IMR-90 (cell line): ENCODE measurements around the gene MAP2K6. TPM values are rescaled to one million over a fixed set of nuclear protein-coding genes. Genes with fewer than 3 reads are reported as not detected.

Experiments used
- ATAC-seq: fragments of 200-7000 bp; cut with Tn5 transposase; 2 replicates; pipeline ENCODE4 v1.9.1; 2020; ENCODE audit warnings: low read depth, mild to moderate bottlenecking, moderate library complexity
- BruUV-seq: library from RNA; stranded (reverse); fragments of 400-500 nt; replicated peaks from 2 replicates; lab custom pipeline; 2021; lab: Mats Ljungman, UMichigan
- CTCF ChIA-PET: fragments of 300-600 bp; formaldehyde crosslinking; extraction: SDS; loops from one replicate; lab custom pipeline; 2021; ENCODE audit warnings: antibody characterized with exemption; lab: Yijun Ruan, JAX
- POLR2A ChIA-PET: fragments of 300-600 bp; sonication (Branson Sonifier 250); formaldehyde crosslinking; loops from one replicate; lab custom pipeline; 2022; ENCODE audit warnings: antibody characterized with exemption; ENCODE audit not compliant: unreplicated experiment; lab: Charles Lee
- DNase-seq: peaks from one replicate; pipeline ENCODE4 v3.0.0; 2013
- H2AFZ ChIP-seq: replicated peaks from 2 replicates; pipeline ENCODE3; 2013; ENCODE audit warnings: low read length, mild to moderate bottlenecking; ENCODE audit not compliant: poor library complexity
- H2AK5ac ChIP-seq: 2 replicates; pipeline ENCODE4 v1.6.1; 2013; ENCODE audit warnings: low read depth, low read length, inconsistent platforms
- H2AK9ac ChIP-seq: replicated peaks from 2 replicates; pipeline ENCODE3; 2013; ENCODE audit warnings: mild to moderate bottlenecking, low read depth, low read length, moderate library complexity; ENCODE audit not compliant: poor library complexity
- H2BK120ac ChIP-seq: 2 replicates; pipeline ENCODE4 v1.6.1; 2013; ENCODE audit warnings: low read depth, low read length, inconsistent platforms
- H2BK15ac ChIP-seq: 3 replicates; pipeline ENCODE4 v1.6.1; 2013; ENCODE audit warnings: low read depth, low read length, inconsistent platforms
- H2BK20ac ChIP-seq: 2 replicates; pipeline ENCODE4 v1.6.1; 2013; ENCODE audit warnings: low read depth, mild to moderate bottlenecking, inconsistent platforms, low read length, moderate library complexity
- H2BK5ac ChIP-seq: 2 replicates; pipeline ENCODE4 v1.6.1; 2013; ENCODE audit warnings: mild to moderate bottlenecking, low read depth, low read length, inconsistent platforms; ENCODE audit not compliant: poor library complexity, severe bottlenecking
- H3K14ac ChIP-seq: replicated peaks from 2 replicates; pipeline ENCODE4 v1.6.1; 2013; ENCODE audit warnings: low read depth, low read length, inconsistent platforms
- H3K18ac ChIP-seq: 2 replicates; pipeline ENCODE4 v1.6.1; 2013; ENCODE audit warnings: low read depth, low read length, control low read depth
- H3K23ac ChIP-seq: 2 replicates; pipeline ENCODE4 v1.6.1; 2013; ENCODE audit warnings: low read depth, low read length, inconsistent platforms
- H3K27ac ChIP-seq: 2 replicates; pipeline ENCODE4 v1.5.1; 2013; ENCODE audit warnings: mild to moderate bottlenecking, control low read depth, low read length; ENCODE audit not compliant: insufficient read depth
- H3K27me3 ChIP-seq: 2 replicates; pipeline ENCODE4 v1.6.1; 2013; ENCODE audit warnings: low read length; ENCODE audit not compliant: control insufficient read depth, insufficient read depth
- H3K36me3 ChIP-seq: 2 replicates; pipeline ENCODE4 v1.6.1; 2013; ENCODE audit warnings: low read length, mixed read lengths; ENCODE audit not compliant: control insufficient read depth, insufficient read depth
- H3K4ac ChIP-seq: 2 replicates; pipeline ENCODE4 v1.6.1; 2013; ENCODE audit warnings: low read depth, low read length, inconsistent platforms
- H3K4me1 ChIP-seq: 2 replicates; pipeline ENCODE4 v1.6.1; 2013; ENCODE audit warnings: low read length, mixed read lengths; ENCODE audit not compliant: control insufficient read depth, insufficient read depth
- H3K4me2 ChIP-seq: 2 replicates; pipeline ENCODE4 v1.6.1; 2013; ENCODE audit warnings: low read depth, mild to moderate bottlenecking, control low read depth, low read length, moderate library complexity
- H3K4me3 ChIP-seq: 2 replicates; pipeline ENCODE4 v1.5.1; 2013; ENCODE audit warnings: low read depth, mild to moderate bottlenecking, control low read depth, low read length, moderate library complexity; ENCODE audit not compliant: insufficient read depth
- H3K56ac ChIP-seq: 2 replicates; pipeline ENCODE4 v1.6.1; 2013; ENCODE audit warnings: low read length, inconsistent platforms; ENCODE audit not compliant: insufficient read depth; ENCODE audit errors: extremely low read depth
- H3K79me1 ChIP-seq, 2 experiments: 2 replicates each; pipeline ENCODE4 v1.6.1; 2013; ENCODE audit warnings: low read length in 2 of 2, inconsistent platforms in 1 of 2, low read depth in 1 of 2
- H3K9ac ChIP-seq: 2 replicates; pipeline ENCODE4 v1.6.1; 2013; ENCODE audit warnings: low read depth, low read length, control low read depth
- H3K9me1 ChIP-seq: 2 replicates; pipeline ENCODE4 v1.6.1; 2013; ENCODE audit warnings: low read length, inconsistent platforms; ENCODE audit not compliant: insufficient read depth
- H3K9me3 ChIP-seq: 2 replicates; pipeline ENCODE4 v1.6.1; 2013; ENCODE audit warnings: low read length; ENCODE audit not compliant: control insufficient read depth, insufficient read depth
- H4K20me1 ChIP-seq: 2 replicates; pipeline ENCODE4 v1.6.1; 2013; ENCODE audit warnings: low read length, inconsistent platforms; ENCODE audit not compliant: insufficient read depth
- H4K5ac ChIP-seq: 2 replicates; pipeline ENCODE4 v1.6.1; 2013; ENCODE audit warnings: mild to moderate bottlenecking, low read depth, low read length, control low read depth
- H4K8ac ChIP-seq, 2 experiments: 2 replicates each; pipeline ENCODE4 v1.6.1; 2013; ENCODE audit warnings: low read depth in 2 of 2, low read length in 2 of 2, control low read depth in 1 of 2, inconsistent platforms in 1 of 2
- H4K91ac ChIP-seq: 2 replicates; pipeline ENCODE4 v1.6.1; 2013; ENCODE audit warnings: low read depth, low read length, inconsistent platforms; ENCODE audit not compliant: insufficient read depth
- BHLHE40 ChIP-seq: fragments of 150-350 bp; IDR thresholded peaks from 2 replicates; pipeline ENCODE4 v1.6.1; 2016; ENCODE audit warnings: mild to moderate bottlenecking, low read depth, low read length
- CEBPB ChIP-seq: IDR thresholded peaks from 2 replicates; pipeline ENCODE4 v1.6.1; 2012; ENCODE audit warnings: low read depth, low read length, improper control_type of control experiment
- CTCF ChIP-seq: conservative IDR thresholded peaks from 2 replicates; pipeline ENCODE4 v1.5.1; 2012; ENCODE audit warnings: mild to moderate bottlenecking, low read depth, low read length, improper control_type of control experiment
- ELK1 ChIP-seq: fragments of 150-350 bp; IDR thresholded peaks from 2 replicates; pipeline ENCODE4 v1.6.1; 2016; ENCODE audit warnings: low read depth, mild to moderate bottlenecking, low read length, moderate library complexity, borderline replicate concordance
- MAFK ChIP-seq: IDR thresholded peaks from 2 replicates; pipeline ENCODE4 v1.6.1; 2012; ENCODE audit warnings: low read depth, low read length, improper control_type of control experiment
- MAZ ChIP-seq: IDR thresholded peaks from 2 replicates; pipeline ENCODE4 v1.6.1; 2012; ENCODE audit warnings: low read depth, mild to moderate bottlenecking, low read length, improper control_type of control experiment, moderate library complexity, borderline replicate concordance
- MXI1 ChIP-seq: IDR thresholded peaks from 2 replicates; pipeline ENCODE4 v1.6.1; 2012; ENCODE audit warnings: low read depth, mild to moderate bottlenecking, low read length, moderate library complexity, borderline replicate concordance
- POLR2A ChIP-seq: IDR thresholded peaks from 2 replicates; pipeline ENCODE4 v1.6.1; 2012; ENCODE audit warnings: mild to moderate bottlenecking, low read depth, low read length
- RAD21 ChIP-seq: IDR thresholded peaks from 2 replicates; pipeline ENCODE4 v1.6.1; 2012; ENCODE audit warnings: low read length, improper control_type of control experiment
- RFX5 ChIP-seq: IDR thresholded peaks from 2 replicates; pipeline ENCODE4 v1.8.0; 2012; ENCODE audit warnings: low read depth, mild to moderate bottlenecking, low read length, moderate library complexity
- USF2 ChIP-seq: fragments of 150-350 bp; IDR thresholded peaks from 2 replicates; pipeline ENCODE4 v1.6.1; 2017; ENCODE audit warnings: mild to moderate bottlenecking, antibody characterized with exemption, low read length, low read depth
- WGBS, 2 experiments: methylation state at CpG; one replicate each; pipeline versions ENCODE4 v1.1.5 to v1.1.7; 2013; ENCODE audit warnings: missing lambda C conversion rate in 2 of 2; ENCODE audit not compliant: insufficient read length in 1 of 2; ENCODE audit errors: extremely low coverage in 2 of 2; 5-methylcytosine and 5-hydroxymethylcytosine counted together
- dilution Hi-C: fragments of 300-500 bp; cut with HindIII; formaldehyde crosslinking; loops from one replicate; pipeline ENCODE4 v1.14.3; 2018; ENCODE audit warnings: low sequenced_read_pairs; ENCODE audit not compliant: unreplicated experiment
- in situ Hi-C: fragments of 300-500 bp; cut with MboI; formaldehyde crosslinking; loops from 3 replicates; pipeline ENCODE4 v1.14.3; 2019; ENCODE audit warnings: low sequenced_read_pairs, inconsistent platforms, mixed read lengths
- intact Hi-C: fragments of 100-400 bp; cut with micrococcal nuclease; formaldehyde crosslinking; loops from 2 replicates; pipeline ENCODE4 v1.10.0; 2022
- polyA plus RNA-seq, 3 experiments: library from polyadenylated mRNA; depleted of rRNA; stranded (reverse); fragments of >200 nt; gene quantifications; 2 replicates each; pipeline ENCODE4 v1.2.3, GENCODE V29; 2012; ENCODE audit warnings: low replicate concordance in 1 of 3
- total RNA-seq: library from RNA; depleted of rRNA; stranded (reverse); fragments of >200 nt; gene quantifications from 2 replicates; pipeline ENCODE4 v1.2.3, GENCODE V29; 2012

Gene MAP2K6
- total and polyA plus RNA-seq, 2 of the 4 experiments (the other 2 are of a cell fraction), result 2.4 to 5.7 TPM

GRCh38 chr17:69460963-69461922, 46.7 kb downstream of the MAP2K6 start:
- Histone ChIP-seq H4K91ac (no peak overlapping the region), H4K5ac (no peak overlapping the region), H3K56ac (no peak overlapping the region), H2BK15ac (no peak overlapping the region), H2AK5ac (no peak overlapping the region), H2AFZ (no peak overlapping the region), H3K9me3 (no peaks in the 10 kb centered on the region), H3K4me1 (no peaks in the 10 kb centered on the region), H3K27me3 (peaks cover 2% of the 10 kb centered on the region; the same call in 1 of the 2 replicates), H3K27ac (no peak overlapping the region), H3K4me2 (no peak overlapping the region), H3K79me1 (no peaks in the 10 kb centered on the region), H4K8ac (no peak overlapping the region), H3K4me3 (no peak overlapping the region), H2AK9ac (no peak overlapping the region), H3K14ac (no peak overlapping the region), H3K18ac (no peak overlapping the region), H3K36me3 (no peaks in the 10 kb centered on the region), H2BK120ac (no peak overlapping the region), H2BK5ac (no peak overlapping the region), H3K9ac (no peak overlapping the region), H3K4ac (no peak overlapping the region), H3K9me1 (no peaks in the 10 kb centered on the region), H3K23ac (no peak overlapping the region), H4K20me1 (no peaks in the 10 kb centered on the region), H2BK20ac (no peak overlapping the region)
- no TSS peak for BruUV-seq
- DNase-seq (no peak), ATAC-seq (no peak)
- CTCF ChIA-PET, result interaction anchor here (1.3 kb wide), 1 partner anchor 66 kb away, joined by 5 read pairs; no protein-coding TSS in a partner anchor
- TF ChIP-seq CTCF (no peak), MXI1 (no peak), ELK1 (no peak), MAFK (no peak), BHLHE40 (no peak), RAD21 (no peak), RFX5 (no peak), POLR2A (no peak), MAZ (no peak), CEBPB (no peak), USF2 (no peak)
- no CpG with 5 or more reads among the region's 12 CpGs for WGBS, 2 experiments
- in situ Hi-C loops (no loop called here), dilution Hi-C loops (no loop called here), intact Hi-C loops (no loop called here)
- POLR2A ChIA-PET, result no interaction called here
